ENCODE measurements around the gene JCHAIN.
A peak's percentile ranks its signal among the peaks of the same experiment; 100 is the strongest.

GRCh38 chr4:70651864-70652506 lies 14.3 kb downstream of the JCHAIN start:
- TF ChIP-seq CTCF (conservative IDR thresholded peaks at IDR 0.05; ENCODE audit: low read depth, low read length) (peak; percentile 63), POLR2A (IDR thresholded peaks at IDR 0.05; ENCODE audit: low read depth, low read length) (no peak), USF2 (IDR thresholded peaks at IDR 0.05; ENCODE audit: low read depth, low read length) (no peak), RAD21 (IDR thresholded peaks at IDR 0.05; ENCODE audit: low read length) (peak; percentile 75), RCOR1 (IDR thresholded peaks at IDR 0.05; ENCODE audit: insufficient replicate concordance, low read length) (no peak), CHD1 (IDR thresholded peaks at IDR 0.05; ENCODE audit: low read depth, low read length) (no peak), BHLHE40 (IDR thresholded peaks at IDR 0.05; ENCODE audit: low read depth, low read length) (no peak), MXI1 (IDR thresholded peaks at IDR 0.05; ENCODE audit: borderline replicate concordance, low read depth, low read length) (no peak)

Measured in IMR-90 (cell line).